A549 treated with AZD2906 at 1 μM for 4 hours (cell line): ENCODE measurements around the gene TMEM125. TPM values are rescaled to one million over a fixed set of nuclear protein-coding genes. Genes with fewer than 3 reads are reported as not detected.

ENCODE experiments used
- total RNA-seq: library from RNA; stranded (reverse); fragments of 200-300 nt; extraction: Qiagen RNA extraction; gene quantifications from 5 replicates; pipeline ENCODE4 v1.2.3, GENCODE V29; 2022

TMEM125 gene
- 0.05 TPM in 1 of 5 replicates, not detected in the others for total RNA-seq

DNA sequence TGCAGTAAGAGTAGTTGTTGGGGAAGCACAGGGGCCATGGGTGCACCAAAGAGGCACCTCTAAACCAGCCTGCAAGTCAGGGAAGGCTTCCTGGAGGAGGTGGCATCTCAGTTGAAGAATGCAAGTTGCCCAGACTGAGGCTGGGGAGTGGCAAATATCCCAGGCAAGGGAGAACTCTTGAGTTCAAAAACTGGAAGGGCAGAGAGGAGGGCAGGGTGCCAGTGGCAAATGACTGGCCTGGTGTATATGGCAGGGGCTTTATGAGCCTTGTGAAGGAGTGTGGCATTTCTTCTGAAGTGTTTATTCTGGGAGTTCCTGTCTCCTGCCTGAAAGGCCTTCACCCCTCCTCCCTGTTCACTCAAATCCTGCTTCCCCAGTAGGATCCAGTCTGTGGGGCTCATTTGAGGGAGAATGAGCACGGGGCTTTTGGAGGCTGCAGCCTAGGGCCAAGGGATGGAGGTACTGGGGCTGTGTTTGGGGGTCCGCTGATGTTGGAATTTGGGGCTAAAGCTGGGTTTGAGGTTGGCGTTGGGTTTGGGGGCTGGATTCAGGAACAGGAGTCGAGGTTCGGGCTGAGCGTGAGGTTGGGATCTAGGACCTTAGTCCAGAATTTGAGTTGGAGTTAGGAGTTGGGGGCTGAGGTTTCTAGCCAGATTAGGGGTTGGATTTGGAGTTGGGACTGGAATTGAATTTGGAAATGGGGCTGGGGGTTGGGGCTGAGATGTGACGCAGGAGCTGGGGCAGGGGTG is at the start of gene TMEM125:
TSS of gene TMEM125 (plus strand) at position 357 of the 749 bp plus-strand sequence. CDS start 2,740 bp downstream, outside the sequence.

GRCh38 chr1:43285269-43285990 is 15.6 kb downstream of the TMEM125 start, which contains the start of gene C1orf210:
C1orf210 (minus strand) TSS chr1:43285581; CDS start chr1:43283270, 2,311 bp downstream.

GRCh38 chr1:43300378-43301094 is 30.8 kb downstream of the TMEM125 start, which contains the start of gene TIE1:
TIE1 (plus strand) TSS chr1:43300982; CDS start chr1:43301072, 90 bp downstream.

Other genes starting within 250 kb of the TMEM125 start
- 170 to 195 TPM (median 177 TPM) in 5 replicates for gene EBNA1BP2, start 97.7 kb upstream of the TMEM125 start, total RNA-seq
- gene CFAP57, start 97.7 kb upstream of the TMEM125 start, total RNA-seq = 0.20 to 0.53 TPM (median 0.38 TPM) in 5 replicates
- gene C1orf210, start 15.6 kb downstream of the TMEM125 start, total RNA-seq = 0.07 TPM in 1 of 5 replicates, not detected in the others
- gene TIE1, start 31.0 kb downstream of the TMEM125 start, total RNA-seq = 0.06 to 0.12 TPM (median 0.08 TPM) in 4 of 5 replicates, not detected in the other
- gene MPL, start 67.8 kb downstream of the TMEM125 start, total RNA-seq = 0.08 to 0.31 TPM (median 0.17 TPM) in 4 of 5 replicates, not detected in the other
- 179 to 207 TPM (median 198 TPM) in 5 replicates for gene CDC20, start 89.0 kb downstream of the TMEM125 start, total RNA-seq
- 138 to 155 TPM (median 146 TPM) in 5 replicates for gene ELOVL1, start 98.0 kb downstream of the TMEM125 start, total RNA-seq
- gene MED8, start 119.8 kb downstream of the TMEM125 start, total RNA-seq = 35.0 to 37.4 TPM (median 35.4 TPM) in 5 replicates
- gene SZT2, start 119.9 kb downstream of the TMEM125 start, total RNA-seq = 5.9 to 7.2 TPM (median 6.3 TPM) in 5 replicates
- gene HYI, start 183.9 kb downstream of the TMEM125 start, total RNA-seq = 11.5 to 16.4 TPM (median 14.1 TPM) in 5 replicates